OCI-LY1 (cell line): ENCODE data around the gene SMIM22.

Source experiments
- H2AFZ ChIP-seq: fragments of 200-600 bp; sonication (generic), shearing (Covaris generic); 2 replicates; pipeline ENCODE4 v1.6.0; 2014; ENCODE audit warnings: antibody characterized with exemption, mild to moderate bottlenecking, low read length
- H3F3A ChIP-seq: fragments of 200-600 bp; sonication (generic), shearing (Covaris generic); 2 replicates; pipeline ENCODE4 v1.6.0; 2014; ENCODE audit warnings: mild to moderate bottlenecking, antibody characterized with exemption, low read length, moderate library complexity; ENCODE audit not compliant: insufficient read depth
- H3K27ac ChIP-seq: fragments of 200-600 bp; sonication (generic); 2 replicates; pipeline ENCODE4 v1.5.1; 2014; ENCODE audit warnings: low read length, mixed run types, mild to moderate bottlenecking, low read depth; ENCODE audit not compliant: poor library complexity, severe bottlenecking
- H3K27me3 ChIP-seq: fragments of 200-600 bp; sonication (generic); 2 replicates; pipeline ENCODE4 v1.6.0; 2014; ENCODE audit warnings: antibody characterized with exemption, mild to moderate bottlenecking, low read length, moderate library complexity; ENCODE audit not compliant: insufficient read depth
- H3K36me3 ChIP-seq: fragments of 200-600 bp; sonication (generic); 2 replicates; pipeline ENCODE4 v1.6.1; 2014; ENCODE audit warnings: mild to moderate bottlenecking, antibody characterized with exemption, low read length, moderate library complexity, mixed read lengths; ENCODE audit not compliant: insufficient read depth
- H3K4me1 ChIP-seq: fragments of 200-600 bp; sonication (generic); 2 replicates; pipeline ENCODE4 v1.5.1; 2014; ENCODE audit warnings: mild to moderate bottlenecking, low read length, moderate library complexity; ENCODE audit not compliant: insufficient read depth, severe bottlenecking
- H3K4me2 ChIP-seq: fragments of 200-600 bp; sonication (generic), shearing (Covaris generic); 2 replicates; pipeline ENCODE4 v1.6.1; 2014; ENCODE audit warnings: low read length
- H3K4me3 ChIP-seq: fragments of 200-600 bp; sonication (generic); 2 replicates; pipeline ENCODE4 v1.5.1; 2014; ENCODE audit warnings: low read length, low read depth, mild to moderate bottlenecking, mixed read lengths; ENCODE audit not compliant: poor library complexity, severe bottlenecking
- H3K79me2 ChIP-seq: fragments of 200-600 bp; shearing (Covaris generic); 2 replicates; pipeline ENCODE4 v1.6.1; 2016; ENCODE audit warnings: mixed run types, low read length, mixed read lengths; ENCODE audit not compliant: insufficient read depth
- H3K9ac ChIP-seq: fragments of 200-600 bp; sonication (generic), shearing (Covaris generic); 2 replicates; pipeline ENCODE4 v1.6.1; 2014; ENCODE audit warnings: mild to moderate bottlenecking, low read length, mixed read lengths
- H3K9me2 ChIP-seq: fragments of 200-600 bp; sonication (generic), shearing (Covaris generic); 2 replicates; pipeline ENCODE4 v1.6.1; 2014; ENCODE audit warnings: low read depth, mild to moderate bottlenecking, low read length, mixed read lengths
- H3K9me3 ChIP-seq: fragments of 200-600 bp; shearing (Covaris generic); 2 replicates; pipeline ENCODE4 v1.6.1; 2014; ENCODE audit warnings: low read length, mixed read lengths
- H4K20me1 ChIP-seq: fragments of 200-600 bp; sonication (generic), shearing (Covaris generic); 2 replicates; pipeline ENCODE4 v1.6.0; 2016; ENCODE audit warnings: mild to moderate bottlenecking, low read length; ENCODE audit not compliant: insufficient read depth
- CTCF ChIP-seq: fragments of 200-600 bp; sonication (generic), shearing (Covaris generic); IDR thresholded peaks from 2 replicates; pipeline ENCODE4 v1.5.1; 2017; ENCODE audit warnings: mild to moderate bottlenecking, antibody characterized with exemption, low read length, moderate library complexity, mixed read lengths
- EZH2 ChIP-seq: fragments of 200-600 bp; sonication (generic), shearing (Covaris generic); IDR thresholded peaks from 2 replicates; pipeline ENCODE4 v1.8.0; 2017; ENCODE audit warnings: borderline replicate concordance, mixed run types, mild to moderate bottlenecking, antibody characterized with exemption, low read length, moderate library complexity, mixed read lengths

Gene SMIM22

GRCh38 chr16:4788489-4788889 is 6.7 kb upstream of the SMIM22 start:
- Histone ChIP-seq H3K9me3 (no peaks in the 10 kb centered on the region), H3K4me3 (no peak overlapping the region), H2AFZ (no peak overlapping the region), H3K9ac (no peak overlapping the region), H3K27ac (no peak overlapping the region), H3K4me1 (peaks cover 3% of the 10 kb centered on the region), H3K36me3 (no peaks in the 10 kb centered on the region), H3K9me2 (no peaks in the 10 kb centered on the region), H3K4me2 (no peak overlapping the region), H3K79me2 (no peaks in the 10 kb centered on the region), H3F3A (no peaks in the 10 kb centered on the region), H4K20me1 (no peaks in the 10 kb centered on the region), H3K27me3 (no peaks in the 10 kb centered on the region; the same call in 1 of the 2 replicates)
- TF ChIP-seq CTCF = no peak
- no peak for TF ChIP-seq EZH2

- Histone ChIP-seq H3K9me2 (no peaks in the 10 kb centered on the region), H3K9me3 (no peaks in the 10 kb centered on the region), H3F3A (no peaks in the 10 kb centered on the region), H2AFZ (no peak overlapping the region), H3K27me3 (no peaks in the 10 kb centered on the region; the same call in 1 of the 2 replicates), H3K27ac (no peak overlapping the region), H3K9ac (no peak overlapping the region), H4K20me1 (no peaks in the 10 kb centered on the region), H3K79me2 (no peaks in the 10 kb centered on the region), H3K4me3 (no peak overlapping the region), H3K36me3 (no peaks in the 10 kb centered on the region), H3K4me2 (no peak overlapping the region), H3K4me1 (peaks cover 3% of the 10 kb centered on the region)
- TF ChIP-seq CTCF (no peak), EZH2 (no peak)
These were observed 6.3 kb upstream of the SMIM22 start for GRCh38 chr16:4788910-4789309.

DNA sequence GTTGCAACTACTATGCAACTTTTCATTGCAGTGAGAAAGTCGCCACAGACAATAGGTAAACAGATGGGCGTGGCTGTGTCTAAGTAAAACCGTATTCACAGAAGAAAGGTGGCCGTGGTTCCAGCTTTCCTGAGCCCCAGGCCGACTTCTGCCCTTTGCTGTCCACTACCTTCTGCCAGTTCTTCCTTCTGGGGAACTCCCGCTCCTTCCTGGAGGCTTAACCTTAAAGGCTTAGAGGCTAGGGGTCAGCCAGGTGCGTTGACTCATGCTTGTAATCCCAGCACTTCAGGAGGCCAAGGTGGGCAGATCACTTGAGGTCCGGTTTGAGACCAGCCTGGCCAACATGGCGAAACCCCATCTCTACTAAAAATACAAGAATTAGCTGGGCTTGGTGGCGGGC is 4.9 kb upstream of the SMIM22 start:
- H3F3A ChIP-seq = no peaks in the 10 kb centered on the region
- H3K27ac ChIP-seq = no peak overlapping the region
- H3K79me2 ChIP-seq = no peaks in the 10 kb centered on the region
- H4K20me1 ChIP-seq = no peaks in the 10 kb centered on the region
- H3K4me3 ChIP-seq = no peak overlapping the region
- H2AFZ ChIP-seq = no peak overlapping the region
- H3K4me1 ChIP-seq = peaks cover 3% of the 10 kb centered on the region
- no peak overlapping the region for H3K9ac ChIP-seq
- no peaks in the 10 kb centered on the region for H3K36me3 ChIP-seq
- H3K4me2 ChIP-seq = no peak overlapping the region
- no peaks in the 10 kb centered on the region for H3K9me2 ChIP-seq
- H3K9me3 ChIP-seq = no peaks in the 10 kb centered on the region
- H3K27me3 ChIP-seq = no peaks in the 10 kb centered on the region; the same call in 1 of the 2 replicates
- TF ChIP-seq CTCF (no peak), EZH2 (no peak)
